ENCODE results near the gene FOXD1.
"Not testable (repeated sequence)": the region's sequence is repeated elsewhere in the genome, so short reads cannot be mapped to it uniquely, and the experiment has no call there.

FOXD1 gene

DNA sequence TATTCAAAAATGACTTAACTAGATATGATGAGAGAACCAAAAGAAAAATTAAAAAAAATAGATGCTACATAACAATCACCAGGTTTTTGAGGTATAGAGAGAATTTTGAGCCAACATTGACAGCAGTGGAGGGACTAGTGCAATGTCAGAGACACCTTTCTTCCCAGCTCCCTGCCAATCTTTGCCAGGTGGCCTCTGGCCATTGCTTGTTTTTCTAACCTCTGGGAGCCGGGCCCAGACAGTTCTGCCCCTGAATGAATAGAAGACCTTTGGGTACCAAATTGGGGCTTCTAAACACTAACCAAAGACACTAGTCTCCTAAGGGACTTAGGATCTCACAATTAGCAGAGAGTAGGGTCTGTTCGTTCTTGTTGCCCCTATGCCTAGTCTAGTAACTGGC, 33.4 kb downstream of the FOXD1 start:
- DNase-seq: no peak

DNA sequence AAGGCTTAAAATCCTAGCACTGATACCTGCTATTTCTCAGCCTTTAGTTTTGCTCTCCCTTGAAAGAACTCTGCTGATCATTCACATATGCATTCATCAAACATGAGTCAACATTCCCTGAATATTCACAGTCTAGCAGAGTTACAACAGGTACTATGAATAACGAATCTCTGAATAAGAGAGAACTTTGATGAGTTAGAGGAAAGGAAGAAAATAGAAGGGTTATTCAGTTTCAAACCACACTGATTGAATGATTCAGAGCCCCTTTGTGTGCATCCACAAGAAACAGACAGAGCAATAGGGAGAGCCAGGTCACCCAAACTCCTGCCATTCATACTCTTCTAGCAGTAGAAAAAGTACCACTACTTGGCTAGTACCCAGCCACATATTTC, 36.0 kb downstream of the FOXD1 start:
- DNase-seq: no peak

GRCh38 chr5:73411936-73412596, 36.5 kb downstream of the FOXD1 start:
- DNase-seq: no peak

GRCh38 chr5:73409927-73410326, 38.6 kb downstream of the FOXD1 start:
- not testable (repeated sequence) for DNase-seq

DNA sequence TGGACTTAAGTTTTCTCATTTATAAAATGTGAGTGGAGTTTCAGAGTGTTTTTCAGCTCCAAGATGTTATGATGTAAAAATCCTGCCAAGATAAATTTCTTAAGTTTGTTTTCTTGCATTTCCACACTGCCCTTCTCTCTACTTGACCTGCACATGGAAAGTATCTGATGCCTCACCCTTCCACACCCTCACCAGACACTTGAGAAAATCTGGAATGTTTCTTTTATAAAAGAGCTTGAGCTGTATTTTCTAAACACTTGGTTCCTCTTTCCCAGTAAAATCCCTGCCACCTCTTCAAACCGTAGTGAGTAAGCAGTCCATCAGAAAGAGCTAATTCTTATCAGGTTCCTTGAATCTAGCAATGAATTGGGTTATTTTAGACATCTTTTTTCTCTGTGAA, 42.9 kb downstream of the FOXD1 start:
- DNase-seq: no peak

- no peak for DNase-seq
Measured at GRCh38 chr5:73399775-73400174, 48.8 kb downstream of the FOXD1 start.
